Measurements from ENCODE around the gene ACTL8.

Gene ACTL8

DNA sequence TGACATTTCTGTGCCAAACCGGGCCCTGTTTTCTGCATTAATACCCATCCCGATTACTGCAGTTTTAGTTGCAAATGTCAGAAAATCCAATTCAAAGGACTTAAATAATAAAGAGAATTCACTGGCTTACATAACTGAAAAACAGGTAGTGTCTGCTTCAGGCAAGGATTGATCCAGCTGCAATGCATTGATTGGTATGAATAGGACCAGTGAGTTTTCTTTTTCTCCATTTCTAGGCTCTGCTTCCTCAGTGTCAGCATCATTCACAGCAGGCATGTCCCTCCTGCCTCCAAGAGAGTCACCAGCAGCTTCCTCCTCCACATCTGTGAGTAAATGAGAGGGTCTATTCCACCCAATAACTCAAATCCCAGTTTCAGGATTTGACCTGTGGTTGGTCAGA is 33.7 kb upstream of the ACTL8 start:
- Histone ChIP-seq H3K9me3 (ENCODE audit: control insufficient read depth, low read length) (no peaks in the 10 kb centered on the region), H3K36me3 (ENCODE audit: control insufficient read depth, insufficient read depth, low read length) (no peaks in the 10 kb centered on the region), H3K27me3 (replicated peaks; ENCODE audit: control insufficient read depth, insufficient read depth, low read length, poor library complexity, severe bottlenecking) (peaks cover 4% of the 10 kb centered on the region), H3K27ac (ENCODE audit: insufficient read depth, low read length, poor library complexity, severe bottlenecking) (no peak overlapping the region), H3K4me3 (ENCODE audit: insufficient read depth, low read depth, low read length, poor library complexity, severe bottlenecking) (no peak overlapping the region), H3K4me1 (ENCODE audit: control insufficient read depth, insufficient read depth, low read length, poor library complexity, severe bottlenecking) (no peaks in the 10 kb centered on the region)
- DNase-seq: no peak

GRCh38 chr1:17723684-17724083 is 31.4 kb upstream of the ACTL8 start:
- Histone ChIP-seq H3K36me3 (ENCODE audit: control insufficient read depth, insufficient read depth, low read length) (no peaks in the 10 kb centered on the region), H3K4me3 (ENCODE audit: insufficient read depth, low read depth, low read length, poor library complexity, severe bottlenecking) (no peak overlapping the region), H3K4me1 (ENCODE audit: control insufficient read depth, insufficient read depth, low read length, poor library complexity, severe bottlenecking) (no peaks in the 10 kb centered on the region), H3K9me3 (ENCODE audit: control insufficient read depth, low read length) (no peaks in the 10 kb centered on the region), H3K27ac (ENCODE audit: insufficient read depth, low read length, poor library complexity, severe bottlenecking) (no peak overlapping the region), H3K27me3 (replicated peaks; ENCODE audit: control insufficient read depth, insufficient read depth, low read length, poor library complexity, severe bottlenecking) (peaks cover 4% of the 10 kb centered on the region)
- no peak for DNase-seq

- H3K27ac ChIP-seq (ENCODE audit: insufficient read depth, low read length, poor library complexity, severe bottlenecking): no peak overlapping the region
- no peaks in the 10 kb centered on the region for H3K4me1 ChIP-seq (ENCODE audit: control insufficient read depth, insufficient read depth, low read length, poor library complexity, severe bottlenecking)
- no peaks in the 10 kb centered on the region for H3K9me3 ChIP-seq (ENCODE audit: control insufficient read depth, low read length)
- H3K27me3 ChIP-seq (replicated peaks; ENCODE audit: control insufficient read depth, insufficient read depth, low read length, poor library complexity, severe bottlenecking): peaks cover 4% of the 10 kb centered on the region
- DNase-seq: no peak
- no peaks in the 10 kb centered on the region for H3K36me3 ChIP-seq (ENCODE audit: control insufficient read depth, insufficient read depth, low read length)
- no peak overlapping the region for H3K4me3 ChIP-seq (ENCODE audit: insufficient read depth, low read depth, low read length, poor library complexity, severe bottlenecking)
Observed at GRCh38 chr1:17724150-17724549, 31.0 kb upstream of the ACTL8 start.

DNA sequence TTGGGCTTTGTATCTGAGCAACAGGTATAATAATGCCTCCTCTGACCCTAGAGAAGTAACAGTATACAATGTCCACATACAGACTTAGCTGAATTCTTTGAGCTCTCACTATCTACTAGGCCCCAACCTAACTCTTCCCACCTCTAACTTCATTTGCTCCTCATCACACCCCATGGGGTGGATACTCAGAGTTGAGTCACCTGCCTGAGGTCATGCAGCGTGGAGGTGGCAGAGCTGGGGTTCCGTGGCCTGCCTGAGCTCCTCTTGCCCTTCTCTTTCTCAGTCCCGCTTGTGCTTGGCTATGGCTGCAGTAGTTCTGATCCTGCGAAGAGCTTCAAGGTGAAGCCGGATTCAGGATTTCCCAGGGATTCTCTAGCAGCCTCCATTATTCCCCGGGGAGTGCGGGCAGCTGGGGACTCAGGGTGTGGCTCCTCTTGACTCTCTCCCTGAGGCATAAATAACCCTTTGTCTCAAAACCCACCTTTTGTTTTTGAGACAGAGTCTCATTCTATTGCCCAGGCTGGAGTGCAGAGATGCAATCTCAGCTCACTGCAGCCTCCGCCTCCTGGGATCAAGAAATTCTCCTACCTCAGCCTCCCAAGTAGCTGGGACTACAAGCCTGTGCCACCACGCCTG is 29.9 kb upstream of the ACTL8 start:
- H3K9me3 ChIP-seq (ENCODE audit: control insufficient read depth, low read length): no peaks in the 10 kb centered on the region
- H3K36me3 ChIP-seq (ENCODE audit: control insufficient read depth, insufficient read depth, low read length): no peaks in the 10 kb centered on the region
- no peak overlapping the region for H3K4me3 ChIP-seq (ENCODE audit: insufficient read depth, low read depth, low read length, poor library complexity, severe bottlenecking)
- peaks cover 4% of the 10 kb centered on the region for H3K27me3 ChIP-seq (replicated peaks; ENCODE audit: control insufficient read depth, insufficient read depth, low read length, poor library complexity, severe bottlenecking)
- no peak overlapping the region for H3K27ac ChIP-seq (ENCODE audit: insufficient read depth, low read length, poor library complexity, severe bottlenecking)
- no peak for DNase-seq
- no peaks in the 10 kb centered on the region for H3K4me1 ChIP-seq (ENCODE audit: control insufficient read depth, insufficient read depth, low read length, poor library complexity, severe bottlenecking)

GRCh38 chr1:17725811-17726582 is 29.1 kb upstream of the ACTL8 start:
- DNase-seq: no peak

DNA sequence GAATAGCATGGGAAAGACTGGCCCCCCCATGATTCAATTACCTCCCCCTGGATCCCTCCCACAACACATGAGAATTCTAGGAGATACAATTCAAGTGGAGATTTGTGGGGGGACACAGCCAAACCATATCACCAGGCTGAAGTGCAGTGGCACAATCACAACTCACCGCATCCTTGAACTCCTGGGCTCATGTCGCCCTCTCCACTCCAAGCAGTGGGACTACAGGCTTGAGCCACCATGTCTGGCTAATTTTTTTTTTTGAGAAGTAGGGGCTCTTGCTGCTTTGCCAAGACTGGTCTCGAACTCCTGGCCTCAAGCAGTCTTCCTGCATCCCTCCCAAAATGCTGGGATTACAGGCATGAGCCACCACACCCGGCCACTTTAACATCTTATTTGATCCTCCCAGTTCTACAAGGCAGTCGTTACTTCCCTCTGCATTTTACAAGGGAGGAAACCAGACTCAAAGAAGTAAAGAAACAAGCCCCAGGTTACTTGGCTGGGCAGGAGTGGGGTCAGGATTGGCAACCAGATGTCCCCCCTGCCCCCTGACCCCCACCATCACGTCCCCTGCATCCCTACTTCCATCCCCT is 26.9 kb upstream of the ACTL8 start:
- Histone ChIP-seq H3K4me3 (ENCODE audit: insufficient read depth, low read depth, low read length, poor library complexity, severe bottlenecking) (no peak overlapping the region), H3K9me3 (ENCODE audit: control insufficient read depth, low read length) (no peaks in the 10 kb centered on the region), H3K36me3 (ENCODE audit: control insufficient read depth, insufficient read depth, low read length) (no peaks in the 10 kb centered on the region), H3K27ac (ENCODE audit: insufficient read depth, low read length, poor library complexity, severe bottlenecking) (no peak overlapping the region), H3K4me1 (ENCODE audit: control insufficient read depth, insufficient read depth, low read length, poor library complexity, severe bottlenecking) (no peaks in the 10 kb centered on the region), H3K27me3 (replicated peaks; ENCODE audit: control insufficient read depth, insufficient read depth, low read length, poor library complexity, severe bottlenecking) (no peaks in the 10 kb centered on the region)
- no peak for DNase-seq

More at GRCh38 chr1:17725811-17726582, 29.1 kb upstream of the ACTL8 start:
- Histone ChIP-seq H3K9me3 (ENCODE audit: control insufficient read depth, low read length) (no peaks in the 10 kb centered on the region), H3K36me3 (ENCODE audit: control insufficient read depth, insufficient read depth, low read length) (no peaks in the 10 kb centered on the region), H3K4me3 (ENCODE audit: insufficient read depth, low read depth, low read length, poor library complexity, severe bottlenecking) (no peak overlapping the region), H3K27me3 (replicated peaks; ENCODE audit: control insufficient read depth, insufficient read depth, low read length, poor library complexity, severe bottlenecking) (no peaks in the 10 kb centered on the region), H3K4me1 (ENCODE audit: control insufficient read depth, insufficient read depth, low read length, poor library complexity, severe bottlenecking) (no peaks in the 10 kb centered on the region), H3K27ac (ENCODE audit: insufficient read depth, low read length, poor library complexity, severe bottlenecking) (no peak overlapping the region)

GRCh38 chr1:17729248-17729647 is 25.9 kb upstream of the ACTL8 start:
- no peak for DNase-seq
- Histone ChIP-seq H3K4me1 (ENCODE audit: control insufficient read depth, insufficient read depth, low read length, poor library complexity, severe bottlenecking) (no peaks in the 10 kb centered on the region), H3K9me3 (ENCODE audit: control insufficient read depth, low read length) (no peaks in the 10 kb centered on the region), H3K36me3 (ENCODE audit: control insufficient read depth, insufficient read depth, low read length) (no peaks in the 10 kb centered on the region), H3K27me3 (replicated peaks; ENCODE audit: control insufficient read depth, insufficient read depth, low read length, poor library complexity, severe bottlenecking) (no peaks in the 10 kb centered on the region), H3K27ac (ENCODE audit: insufficient read depth, low read length, poor library complexity, severe bottlenecking) (no peak overlapping the region), H3K4me3 (ENCODE audit: insufficient read depth, low read depth, low read length, poor library complexity, severe bottlenecking) (no peak overlapping the region)

DNA sequence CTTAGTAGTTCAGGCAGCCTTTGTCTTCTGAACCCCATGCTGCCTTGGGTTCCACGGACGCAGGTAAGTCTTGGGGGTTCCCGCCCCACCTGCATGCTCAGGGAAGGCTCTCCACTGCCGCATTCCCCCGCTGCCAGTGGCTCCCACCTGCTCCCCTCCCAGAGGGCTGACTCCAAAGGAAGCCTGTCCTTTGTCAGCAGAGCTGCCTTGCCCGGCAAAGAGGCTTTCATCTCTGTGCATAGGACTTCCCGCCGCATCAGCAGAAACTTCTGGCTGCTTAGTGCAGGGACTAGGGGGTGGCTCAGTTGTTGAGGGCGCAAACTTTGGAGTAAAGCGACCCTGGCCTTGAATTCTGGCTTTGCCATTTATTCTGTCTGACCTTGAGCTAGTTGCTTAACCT is 25.2 kb upstream of the ACTL8 start:
- no peaks in the 10 kb centered on the region for H3K27me3 ChIP-seq (replicated peaks; ENCODE audit: control insufficient read depth, insufficient read depth, low read length, poor library complexity, severe bottlenecking)
- H3K27ac ChIP-seq (ENCODE audit: insufficient read depth, low read length, poor library complexity, severe bottlenecking): no peak overlapping the region
- DNase-seq: no peak
- H3K4me1 ChIP-seq (ENCODE audit: control insufficient read depth, insufficient read depth, low read length, poor library complexity, severe bottlenecking): no peaks in the 10 kb centered on the region
- no peak overlapping the region for H3K4me3 ChIP-seq (ENCODE audit: insufficient read depth, low read depth, low read length, poor library complexity, severe bottlenecking)
- no peaks in the 10 kb centered on the region for H3K9me3 ChIP-seq (ENCODE audit: control insufficient read depth, low read length)
- H3K36me3 ChIP-seq (ENCODE audit: control insufficient read depth, insufficient read depth, low read length): no peaks in the 10 kb centered on the region

DNA sequence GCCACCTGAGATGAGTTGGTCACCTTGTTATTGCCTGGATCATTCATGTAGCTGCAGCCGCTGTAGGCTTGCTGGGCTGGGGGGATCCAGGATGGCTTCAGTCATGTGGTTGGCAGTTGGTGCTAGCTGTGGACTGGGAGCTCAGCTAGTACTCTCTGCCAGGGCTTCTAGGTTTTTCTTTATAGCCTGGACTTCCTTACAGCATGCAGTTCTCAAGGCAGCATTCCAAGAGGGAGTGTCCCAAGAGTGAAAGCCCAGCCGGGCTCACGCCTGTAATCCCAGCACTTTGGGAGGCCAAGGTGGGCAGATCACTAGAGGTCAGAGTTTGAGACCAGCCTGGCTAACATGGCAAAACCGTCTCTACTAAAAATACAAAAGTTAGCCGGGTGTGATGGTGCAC is 23.7 kb upstream of the ACTL8 start:
- H3K4me1 ChIP-seq (ENCODE audit: control insufficient read depth, insufficient read depth, low read length, poor library complexity, severe bottlenecking): no peaks in the 10 kb centered on the region
- H3K9me3 ChIP-seq (ENCODE audit: control insufficient read depth, low read length): no peaks in the 10 kb centered on the region
- DNase-seq: no peak
- H3K4me3 ChIP-seq (ENCODE audit: insufficient read depth, low read depth, low read length, poor library complexity, severe bottlenecking): no peak overlapping the region
- no peaks in the 10 kb centered on the region for H3K36me3 ChIP-seq (ENCODE audit: control insufficient read depth, insufficient read depth, low read length)
- H3K27ac ChIP-seq (ENCODE audit: insufficient read depth, low read length, poor library complexity, severe bottlenecking): no peak overlapping the region
- no peaks in the 10 kb centered on the region for H3K27me3 ChIP-seq (replicated peaks; ENCODE audit: control insufficient read depth, insufficient read depth, low read length, poor library complexity, severe bottlenecking)

- DNase-seq: no peak
- H3K36me3 ChIP-seq (ENCODE audit: control insufficient read depth, insufficient read depth, low read length): no peaks in the 10 kb centered on the region
- no peak overlapping the region for H3K27ac ChIP-seq (ENCODE audit: insufficient read depth, low read length, poor library complexity, severe bottlenecking)
- H3K9me3 ChIP-seq (ENCODE audit: control insufficient read depth, low read length): no peaks in the 10 kb centered on the region
- H3K4me1 ChIP-seq (ENCODE audit: control insufficient read depth, insufficient read depth, low read length, poor library complexity, severe bottlenecking): no peaks in the 10 kb centered on the region
- H3K4me3 ChIP-seq (ENCODE audit: insufficient read depth, low read depth, low read length, poor library complexity, severe bottlenecking): no peak overlapping the region
- no peaks in the 10 kb centered on the region for H3K27me3 ChIP-seq (replicated peaks; ENCODE audit: control insufficient read depth, insufficient read depth, low read length, poor library complexity, severe bottlenecking)
Observed at GRCh38 chr1:17732475-17732874, 22.7 kb upstream of the ACTL8 start.
